Measurements from ENCODE around the gene SLX9.
"Not testable (repeated sequence)": the region's sequence is repeated elsewhere in the genome, so short reads cannot be mapped to it uniquely, and the experiment has no call there.

Gene SLX9

GRCh38 chr21:44900559-44901251, 39.1 kb upstream of the SLX9 start:
- no peak for DNase-seq

GRCh38 chr21:44901391-44902074, 38.3 kb upstream of the SLX9 start:
- no peak for DNase-seq

GRCh38 chr21:44902268-44903049, 37.4 kb upstream of the SLX9 start:
- DNase-seq = no peak

GRCh38 chr21:44903050-44903685, 36.7 kb upstream of the SLX9 start:
- DNase-seq = no peak

GRCh38 chr21:44903689-44904088, 36.1 kb upstream of the SLX9 start:
- no peak for DNase-seq

- no peak for DNase-seq
Observed at GRCh38 chr21:44904141-44904923, 35.5 kb upstream of the SLX9 start.

- DNase-seq = no peak
Observed at GRCh38 chr21:44905016-44905727, 34.7 kb upstream of the SLX9 start.

- DNase-seq = no peak
Observed at GRCh38 chr21:44905728-44906090, 34.1 kb upstream of the SLX9 start.

- DNase-seq = no peak
Observed at GRCh38 chr21:44907225-44907965, 32.4 kb upstream of the SLX9 start.

- no peak for DNase-seq
Observed at GRCh38 chr21:44907966-44908895, 31.6 kb upstream of the SLX9 start.

GRCh38 chr21:44908908-44909307, 30.9 kb upstream of the SLX9 start:
- no peak for DNase-seq

- DNase-seq = no peak
Observed at GRCh38 chr21:44909719-44910118, 30.1 kb upstream of the SLX9 start.

GRCh38 chr21:44910229-44911067, 29.4 kb upstream of the SLX9 start:
- no peak for DNase-seq

GRCh38 chr21:44911068-44911383, 28.8 kb upstream of the SLX9 start:
- DNase-seq = no peak

- no peak for DNase-seq
Observed at GRCh38 chr21:44911384-44912157, 28.3 kb upstream of the SLX9 start.

- DNase-seq = no peak
Observed at GRCh38 chr21:44912158-44912473, 27.7 kb upstream of the SLX9 start.

- DNase-seq = not testable (repeated sequence)
Observed at GRCh38 chr21:44912506-44913412, 27.1 kb upstream of the SLX9 start.
